Transverse colon (tissue), 4 donors: Measurements from ENCODE around the gene CXCL12. TPM values are rescaled to one million over a fixed set of nuclear protein-coding genes. Genes with fewer than 3 reads are reported as not detected.

ENCODE experiments used
- DNase-seq: peaks from one replicate; pipeline ENCODE4 v3.0.0-alpha.2; 2019
- H3K27ac ChIP-seq, 4 donors: fragments of 200-600 bp; sonication (generic); 2 replicates each; pipeline ENCODE4 v1.5.1; 2016 to 2018; ENCODE audit warnings: inconsistent platforms in 4 of 4
- H3K27me3 ChIP-seq: fragments of 200-600 bp; sonication (generic); 2 replicates; pipeline ENCODE4 v1.5.1; 2017; ENCODE audit warnings: inconsistent platforms
- H3K36me3 ChIP-seq, 4 donors: fragments of 200-600 bp; sonication (generic); 2 replicates each; pipeline ENCODE4 v1.5.1; 2017 to 2019; ENCODE audit warnings: inconsistent platforms in 4 of 4
- H3K4me1 ChIP-seq, 4 donors: fragments of 200-600 bp; sonication (generic); 2 replicates each; pipeline ENCODE4 v1.5.1; 2017 to 2020; ENCODE audit warnings: inconsistent platforms in 4 of 4
- H3K4me3 ChIP-seq, 4 donors: fragments of 200-600 bp; sonication (generic); 1 replicate in 1 of 4; 2 replicates in 3 of 4; pipeline versions ENCODE4 v1.5.1 to v1.6.1; 2017 to 2019; ENCODE audit warnings: inconsistent platforms in 4 of 4
- H3K9me3 ChIP-seq, 2 donors: fragments of 200-600 bp; sonication (generic); 2 replicates each; pipeline ENCODE4 v1.5.1; 2017 to 2019; ENCODE audit warnings: inconsistent platforms in 2 of 2
- CTCF ChIP-seq, 5 experiments: fragments of 200-600 bp in 3 of 5; fragments of 450-650 bp in 2 of 5; sonication (generic) in 3 of 5; IDR thresholded peaks; 1 replicate in 2 of 5; 2 replicates in 3 of 5; pipeline ENCODE4 v1.5.1; 2016 to 2017; ENCODE audit warnings: antibody characterized with exemption in 5 of 5, inconsistent platforms in 3 of 5, mild to moderate bottlenecking in 2 of 5, moderate library complexity in 1 of 5
- EP300 ChIP-seq: sonication (generic); formaldehyde crosslinking; IDR thresholded peaks from one replicate; pipeline ENCODE4 v1.6.1; 2017; ENCODE audit warnings: antibody characterized with exemption, low read depth
- POLR2A ChIP-seq: fragments of 450-650 bp; IDR thresholded peaks from one replicate; pipeline ENCODE4 v1.6.1; 2016; ENCODE audit warnings: antibody characterized with exemption, mild to moderate bottlenecking, moderate library complexity
- POLR2AphosphoS5 ChIP-seq, 3 donors: sonication (generic); formaldehyde crosslinking; IDR thresholded peaks; one replicate each; pipeline ENCODE4 v1.6.1; 2016; ENCODE audit warnings: antibody characterized with exemption in 3 of 3
- WGBS, 2 donors: methylation state at CpG; one replicate each; pipeline ENCODE4 v1.1.5; 2018; ENCODE audit warnings: low coverage in 1 of 2; 5-methylcytosine and 5-hydroxymethylcytosine counted together
- in situ Hi-C, 4 donors: fragments of 200-750 bp; cut with MboI; loops; one replicate each; pipeline versions ENCODE4 v1.15.0 to v1.15.1; 2017; ENCODE audit warnings: low sequenced_read_pairs in 3 of 4, low pct_ligation_motif_present in 1 of 4, low pct_unique_long_range_greater_than_20kb in 1 of 4
- intact Hi-C: fragments of 100-400 bp; cut with DNase I; formaldehyde crosslinking; loops from one replicate; pipeline ENCODE4 v1.15.1; 2023; ENCODE audit warnings: low total_unique reads
- total RNA-seq, 4 donors: library from RNA; depleted of rRNA; stranded (reverse); fragments of >200 nt; gene quantifications; one replicate each; pipeline ENCODE4 v1.1.0, GENCODE V29; 2016

The CXCL12 gene
- total RNA-seq, 4 donors from 2014 or later = 6.8 to 19.5 (median 17.9) TPM

GRCh38 chr10:44395396-44395795 lies 10.5 kb upstream of the CXCL12 start:
- no peak overlapping the region for H3K27ac ChIP-seq
- intact Hi-C loops = loop anchor here (10.0 kb wide), 1 partner anchor 459 kb away; no protein-coding TSS in a partner anchor
- no peaks in the 10 kb centered on the region for H3K27me3 ChIP-seq
- H3K4me1 ChIP-seq = peaks cover 6 to 17% (median 8%) of the 10 kb centered on the region in 4 donors
- no peak overlapping the region for H3K4me3 ChIP-seq
- 38 to 44% methylated on average over 4 to 5 of the region's 5 CpGs for WGBS, 2 donors
- no peak for TF ChIP-seq CTCF (IDR thresholded peaks at IDR 0.05)
- no peak for TF ChIP-seq POLR2A
- no peak for TF ChIP-seq EP300
- peak; percentile 19 to 56 (median 20) for TF ChIP-seq POLR2AphosphoS5 (IDR thresholded peaks at IDR 0.05)
- DNase-seq = peak; percentile 30
- in situ Hi-C loops = loop anchor here in 3 of 4 donors (25.0 kb wide), 1 partner anchor 467 kb away; no protein-coding TSS in a partner anchor
- H3K36me3 ChIP-seq = no peaks in the 10 kb centered on the region
- no peaks in the 10 kb centered on the region for H3K9me3 ChIP-seq

- 92 to 100% methylated on average over 2 to 4 of the region's 4 CpGs for WGBS, 2 donors
- no peaks in the 10 kb centered on the region for H3K36me3 ChIP-seq
- in situ Hi-C loops = loop anchor here in 3 of 4 donors (25.0 kb wide), 1 partner anchor 467 kb away; no protein-coding TSS in a partner anchor
- intact Hi-C loops = loop anchor here (10.0 kb wide), 1 partner anchor 460 kb away; no protein-coding TSS in a partner anchor
- TF ChIP-seq EP300 = no peak
- no peak for TF ChIP-seq CTCF (IDR thresholded peaks at IDR 0.05)
- no peak for TF ChIP-seq POLR2AphosphoS5 (IDR thresholded peaks at IDR 0.05)
- no peak for TF ChIP-seq POLR2A
- H3K27me3 ChIP-seq = no peaks in the 10 kb centered on the region
- DNase-seq = no peak
- H3K27ac ChIP-seq = no peak overlapping the region
- no peaks in the 10 kb centered on the region for H3K9me3 ChIP-seq
- H3K4me3 ChIP-seq = no peak overlapping the region
- peaks cover 6 to 17% (median 8%) of the 10 kb centered on the region in 4 donors for H3K4me1 ChIP-seq
These were observed 9.9 kb upstream of the CXCL12 start for GRCh38 chr10:44394696-44395381.

- H3K27me3 ChIP-seq = no peaks in the 10 kb centered on the region
- H3K36me3 ChIP-seq = no peaks in the 10 kb centered on the region
- WGBS, 2 donors = 89% methylated on average over 5 of the region's 5 CpGs; no CpG with 5 or more reads in 1 of the 2 donors
- peaks cover 6 to 17% (median 8%) of the 10 kb centered on the region in 4 donors for H3K4me1 ChIP-seq
- in situ Hi-C loops (loop anchor here in 3 of 4 donors (25.0 kb wide), 1 partner anchor 468 kb away; no protein-coding TSS in a partner anchor), intact Hi-C loops (loop anchor here (10.0 kb wide), 1 partner anchor 461 kb away; no protein-coding TSS in a partner anchor)
- no peak for TF ChIP-seq POLR2A
- H3K27ac ChIP-seq = peak overlapping the region in 2 of 4 donors; percentile 34 to 42
- no peak for DNase-seq
- no peak overlapping the region for H3K4me3 ChIP-seq
- no peaks in the 10 kb centered on the region for H3K9me3 ChIP-seq
These were observed 9.1 kb upstream of the CXCL12 start for GRCh38 chr10:44393834-44394547.

- H3K27me3 ChIP-seq = no peaks in the 10 kb centered on the region
- H3K9me3 ChIP-seq = no peaks in the 10 kb centered on the region
- no peak for TF ChIP-seq POLR2A
- no peak for TF ChIP-seq EP300
- TF ChIP-seq CTCF (IDR thresholded peaks at IDR 0.05) = no peak
- no peak for TF ChIP-seq POLR2AphosphoS5 (IDR thresholded peaks at IDR 0.05)
- H3K36me3 ChIP-seq = no peaks in the 10 kb centered on the region
- H3K4me3 ChIP-seq = no peak overlapping the region
- 21 to 42% methylated on average over 4 to 7 of the region's 7 CpGs for WGBS, 2 donors
- peaks cover 6 to 17% (median 8%) of the 10 kb centered on the region in 4 donors for H3K4me1 ChIP-seq
- in situ Hi-C loops (loop anchor here in 3 of 4 donors (25.0 kb wide), 1 partner anchor 469 kb away; no protein-coding TSS in a partner anchor), intact Hi-C loops (loop anchor here (10.0 kb wide), 1 partner anchor 462 kb away; no protein-coding TSS in a partner anchor)
- H3K27ac ChIP-seq = peak overlapping the region in 2 of 4 donors; percentile 34 to 42
- peak; percentile 44 for DNase-seq
These were observed 8.2 kb upstream of the CXCL12 start for GRCh38 chr10:44393051-44393630.
